HepG2 (cell line): ENCODE results near the gene POM121. TPM values are rescaled to one million over a fixed set of nuclear protein-coding genes. Genes with fewer than 3 reads are reported as not detected.
A peak's percentile ranks its signal among the peaks of the same experiment; 100 is the strongest.

Experiments
- EED ChIP-seq: sonication (generic); formaldehyde crosslinking; IDR thresholded peaks from 2 replicates; pipeline ENCODE4 v1.5.0; 2020; ENCODE audit warnings: mild to moderate bottlenecking, missing genetic modification reagents
- HMG20B ChIP-seq: conservative IDR thresholded peaks from 2 replicates; pipeline ENCODE4 v1.6.1; 2016; ENCODE audit warnings: missing genetic modification reagents, missing compliant biosample characterization
- PRDM4 ChIP-seq: sonication (generic); formaldehyde crosslinking; IDR thresholded peaks from 2 replicates; pipeline ENCODE4 v1.9.0; 2021; ENCODE audit warnings: missing genetic modification reagents, borderline replicate concordance
- TBP ChIP-seq: sonication (generic); formaldehyde crosslinking; IDR thresholded peaks from 2 replicates; pipeline ENCODE4 v1.5.0; 2020; ENCODE audit warnings: missing genetic modification reagents
- TCF7 ChIP-seq: sonication (generic); IDR thresholded peaks from 2 replicates; pipeline ENCODE4 v1.6.1; 2016; ENCODE audit warnings: antibody characterized with exemption, low read depth
- ZFP36L2 ChIP-seq: sonication (generic); formaldehyde crosslinking; IDR thresholded peaks from 2 replicates; pipeline ENCODE4 v1.4.0; 2020; ENCODE audit warnings: missing genetic modification reagents
- ZNF18 ChIP-seq: sonication (generic); formaldehyde crosslinking; IDR thresholded peaks from 2 replicates; pipeline ENCODE4 v1.8.0; 2022; ENCODE audit warnings: mild to moderate bottlenecking, missing genetic modification reagents; ENCODE audit not compliant: insufficient replicate concordance
- ZNF253 ChIP-seq: sonication (generic); formaldehyde crosslinking; IDR thresholded peaks from 2 replicates; pipeline ENCODE4 v1.8.0; 2022; ENCODE audit warnings: mild to moderate bottlenecking, missing genetic modification reagents, borderline replicate concordance
- ZNF740 ChIP-seq: sonication (generic); formaldehyde crosslinking; IDR thresholded peaks from 2 replicates; pipeline ENCODE4 v1.4.0; 2020; ENCODE audit warnings: missing genetic modification reagents
- polyA plus RNA-seq, 8 experiments: library from polyadenylated mRNA; depleted of rRNA in 3 of 8; stranded (reverse) in 7 of 8; unstranded in 1 of 8; fragments of >200 nt; fragmentation: Illumina TruSeq in 4 of 8; extraction: Trizol in 4 of 8; gene quantifications; 2 replicates each; pipeline versions ENCODE4 v1.2.1 to v1.2.3, GENCODE V29; 2011 to 2016; ENCODE audit warnings: low read depth in 4 of 8, missing spikeins in 1 of 8, mixed read lengths in 1 of 8; ENCODE audit not compliant: insufficient read depth in 1 of 8
- total RNA-seq, 5 experiments: library from RNA; depleted of rRNA; stranded (reverse); fragments of >200 nt; fragmentation: Illumina TruSeq; extraction: Trizol; gene quantifications; 2 replicates each; pipeline ENCODE4 v1.2.3, GENCODE V29; 2016; ENCODE audit warnings: low read depth in 1 of 5
- TF ChIP-seq, protein P1 (sequence below): sonication (generic); formaldehyde crosslinking; IDR thresholded peaks from 2 replicates; pipeline ENCODE4 v1.8.1; 2022; ENCODE audit warnings: low read depth, mild to moderate bottlenecking, missing genetic modification reagents
- TF ChIP-seq, protein P2 (sequence below): sonication (generic); formaldehyde crosslinking; IDR thresholded peaks from 2 replicates; pipeline ENCODE4 v1.4.0; 2020; ENCODE audit warnings: mild to moderate bottlenecking, missing genetic modification reagents

The POM121 gene
- total and polyA plus RNA-seq, 2 of the 13 experiments (the other 11 are each of a cell fraction or from before 2014, with no cell fraction given): 8.4 to 10.3 TPM

DNA sequence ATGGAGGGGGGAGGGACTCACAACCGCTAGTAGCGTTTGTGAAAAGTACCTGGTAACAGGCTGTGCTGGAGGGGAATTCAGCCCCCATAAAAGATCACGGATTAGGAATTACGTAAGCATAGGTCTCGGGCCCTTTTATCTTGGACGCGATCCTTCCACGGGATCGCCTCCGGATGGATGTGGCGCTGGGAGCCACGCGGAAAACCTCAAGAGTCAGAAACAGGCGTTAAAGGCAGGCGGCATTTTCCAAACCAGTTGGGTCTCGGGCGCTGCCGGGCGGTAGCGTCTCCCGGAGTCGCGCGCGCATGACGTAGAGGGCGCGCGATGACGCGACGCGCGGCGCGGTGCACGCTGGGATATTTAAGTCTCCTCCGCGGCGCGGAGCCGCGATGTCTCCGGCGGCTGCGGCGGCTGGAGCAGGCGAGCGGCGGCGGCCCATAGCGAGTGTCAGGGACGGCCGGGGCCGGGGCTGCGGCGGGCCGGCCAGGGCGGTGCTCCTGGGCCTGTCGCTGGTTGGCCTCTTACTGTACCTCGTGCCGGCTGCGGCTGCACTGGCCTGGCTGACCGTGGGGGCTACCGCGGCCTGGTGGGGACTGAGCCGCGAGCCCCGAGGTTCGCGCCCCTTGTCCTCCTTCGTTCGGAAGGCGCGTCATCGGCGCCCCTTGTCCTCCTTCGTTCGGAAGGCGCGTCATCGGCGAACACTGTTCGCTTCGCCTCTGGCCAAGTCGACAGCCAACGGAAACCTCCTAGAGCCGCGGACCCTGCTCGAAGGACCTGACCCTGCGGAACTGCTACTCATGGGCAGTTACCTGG is at the start of gene POM121 (continued):
- TF ChIP-seq, protein P1, sequence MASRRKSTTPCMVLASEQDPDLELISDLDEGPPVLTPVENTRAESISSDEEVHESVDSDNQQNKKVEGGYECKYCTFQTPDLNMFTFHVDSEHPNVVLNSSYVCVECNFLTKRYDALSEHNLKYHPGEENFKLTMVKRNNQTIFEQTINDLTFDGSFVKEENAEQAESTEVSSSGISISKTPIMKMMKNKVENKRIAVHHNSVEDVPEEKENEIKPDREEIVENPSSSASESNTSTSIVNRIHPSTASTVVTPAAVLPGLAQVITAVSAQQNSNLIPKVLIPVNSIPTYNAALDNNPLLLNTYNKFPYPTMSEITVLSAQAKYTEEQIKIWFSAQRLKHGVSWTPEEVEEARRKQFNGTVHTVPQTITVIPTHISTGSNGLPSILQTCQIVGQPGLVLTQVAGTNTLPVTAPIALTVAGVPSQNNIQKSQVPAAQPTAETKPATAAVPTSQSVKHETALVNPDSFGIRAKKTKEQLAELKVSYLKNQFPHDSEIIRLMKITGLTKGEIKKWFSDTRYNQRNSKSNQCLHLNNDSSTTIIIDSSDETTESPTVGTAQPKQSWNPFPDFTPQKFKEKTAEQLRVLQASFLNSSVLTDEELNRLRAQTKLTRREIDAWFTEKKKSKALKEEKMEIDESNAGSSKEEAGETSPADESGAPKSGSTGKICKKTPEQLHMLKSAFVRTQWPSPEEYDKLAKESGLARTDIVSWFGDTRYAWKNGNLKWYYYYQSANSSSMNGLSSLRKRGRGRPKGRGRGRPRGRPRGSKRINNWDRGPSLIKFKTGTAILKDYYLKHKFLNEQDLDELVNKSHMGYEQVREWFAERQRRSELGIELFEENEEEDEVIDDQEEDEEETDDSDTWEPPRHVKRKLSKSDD (CRISPR knock-in tag): peak; percentile 93
- TF ChIP-seq TBP (CRISPR knock-in tag): 0 out of 2 replicates have a peak, but pooled peaks have one; percentile 81
- TF ChIP-seq ZNF18 (CRISPR knock-in tag): no peak
- no peak for TF ChIP-seq EED (CRISPR knock-in tag)
- no peak for TF ChIP-seq ZFP36L2 (CRISPR knock-in tag)
- no peak for TF ChIP-seq PRDM4
- 0 out of 2 replicates have a peak, but pooled peaks have one; percentile 25 for TF ChIP-seq HMG20B (CRISPR knock-in tag)
- TF ChIP-seq, protein P2, sequence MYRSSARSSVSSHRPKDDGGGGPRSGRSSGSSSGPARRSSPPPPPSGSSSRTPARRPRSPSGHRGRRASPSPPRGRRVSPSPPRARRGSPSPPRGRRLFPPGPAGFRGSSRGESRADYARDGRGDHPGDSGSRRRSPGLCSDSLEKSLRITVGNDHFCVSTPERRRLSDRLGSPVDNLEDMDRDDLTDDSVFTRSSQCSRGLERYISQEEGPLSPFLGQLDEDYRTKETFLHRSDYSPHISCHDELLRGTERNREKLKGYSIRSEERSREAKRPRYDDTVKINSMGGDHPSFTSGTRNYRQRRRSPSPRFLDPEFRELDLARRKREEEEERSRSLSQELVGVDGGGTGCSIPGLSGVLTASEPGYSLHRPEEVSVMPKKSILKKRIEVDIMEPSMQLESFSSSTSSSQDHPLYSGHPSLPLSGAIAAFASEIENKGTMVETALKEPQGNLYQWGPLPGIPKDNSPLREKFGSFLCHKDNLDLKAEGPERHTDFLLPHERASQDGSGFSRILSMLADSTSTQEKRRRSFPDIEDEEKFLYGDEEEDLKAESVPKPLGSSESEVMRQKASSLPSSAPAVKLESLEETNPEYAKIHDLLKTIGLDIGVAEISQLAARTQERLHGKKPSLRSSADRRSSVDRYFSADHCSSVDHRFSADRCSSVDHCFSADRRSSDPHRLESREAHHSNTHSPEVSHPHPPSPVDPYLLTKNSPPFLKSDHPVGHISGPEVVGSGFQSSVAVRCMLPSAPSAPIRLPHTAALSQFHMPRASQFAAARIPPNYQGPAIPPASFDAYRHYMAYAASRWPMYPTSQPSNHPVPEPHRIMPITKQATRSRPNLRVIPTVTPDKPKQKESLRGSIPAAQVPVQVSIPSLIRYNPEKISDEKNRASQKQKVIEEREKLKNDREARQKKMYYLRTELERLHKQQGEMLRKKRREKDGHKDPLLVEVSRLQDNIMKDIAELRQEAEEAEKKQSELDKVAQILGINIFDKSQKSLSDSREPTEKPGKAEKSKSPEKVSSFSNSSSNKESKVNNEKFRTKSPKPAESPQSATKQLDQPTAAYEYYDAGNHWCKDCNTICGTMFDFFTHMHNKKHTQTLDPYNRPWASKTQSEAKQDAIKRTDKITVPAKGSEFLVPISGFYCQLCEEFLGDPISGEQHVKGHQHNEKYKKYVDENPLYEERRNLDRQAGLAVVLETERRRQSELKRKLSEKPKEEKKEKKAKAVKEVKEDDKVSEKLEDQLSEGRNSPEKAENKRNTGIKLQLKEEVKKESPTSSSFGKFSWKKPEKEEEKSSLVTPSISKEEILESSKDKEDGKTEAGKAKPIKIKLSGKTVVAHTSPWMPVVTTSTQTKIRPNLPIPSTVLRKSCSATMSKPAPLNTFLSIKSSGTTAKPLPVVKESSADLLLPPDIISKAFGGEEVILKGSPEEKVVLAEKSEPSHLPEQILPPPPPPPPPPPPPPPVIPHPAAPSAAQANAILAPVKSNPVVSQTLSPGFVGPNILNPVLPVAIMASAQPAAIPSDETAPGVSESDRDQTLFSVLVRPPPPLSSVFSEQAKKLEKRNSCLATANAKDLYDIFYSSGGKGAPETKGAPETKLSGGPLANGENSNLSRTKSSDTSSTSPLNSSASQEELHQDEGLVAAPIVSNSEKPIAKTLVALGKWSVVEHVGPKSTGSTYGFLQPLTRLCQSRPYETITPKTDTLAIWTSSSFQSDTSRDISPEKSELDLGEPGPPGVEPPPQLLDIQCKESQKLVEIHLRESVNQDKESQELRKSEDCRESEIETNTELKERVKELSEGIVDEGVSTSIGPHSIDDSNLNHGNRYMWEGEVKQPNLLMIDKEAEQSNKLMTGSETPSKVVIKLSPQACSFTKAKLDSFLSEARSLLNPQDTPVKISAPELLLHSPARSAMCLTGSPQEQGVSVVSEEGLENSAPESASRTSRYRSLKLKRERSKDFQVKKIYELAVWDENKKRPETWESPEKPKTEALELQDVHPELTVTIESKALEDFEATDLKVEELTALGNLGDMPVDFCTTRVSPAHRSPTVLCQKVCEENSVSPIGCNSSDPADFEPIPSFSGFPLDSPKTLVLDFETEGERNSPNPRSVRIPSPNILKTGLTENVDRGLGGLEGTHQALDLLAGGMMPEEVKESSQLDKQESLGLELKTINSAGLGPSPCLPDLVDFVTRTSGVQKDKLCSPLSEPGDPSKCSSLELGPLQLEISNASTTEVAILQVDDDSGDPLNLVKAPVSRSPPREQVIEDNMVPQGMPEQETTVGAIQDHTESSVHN: no peak
- TF ChIP-seq ZNF740 (CRISPR knock-in tag): no peak
- TF ChIP-seq TCF7: peak; percentile 5; the same call in 1 of the 2 replicates
- TF ChIP-seq ZNF253: no peak
